ENCODE results near the gene BMPR2. TPM values are rescaled to one million over a fixed set of nuclear protein-coding genes. Genes with fewer than 3 reads are reported as not detected.
"Not testable (repeated sequence)": the region's sequence is repeated elsewhere in the genome, so short reads cannot be mapped to it uniquely, and the experiment has no call there.

The BMPR2 gene
- total RNA-seq, 4 donors from 2014 or later, result 30.4 to 50.2 (median 36.5) TPM

GRCh38 chr2:202548240-202548639 is 172.1 kb downstream of the BMPR2 start:
- intact Hi-C loops (cut with DNase I; ENCODE audit: low total_unique reads), result no loop called here
- no peak overlapping the region for H3K4me3 ChIP-seq (ENCODE audit: low read depth, poor library complexity, severe bottlenecking)
- DNase-seq (ENCODE audit: low spot score in 2 of 2), result no peak
- 97 to 99% methylated on average over 2 of the region's 2 CpGs for WGBS, 2 donors
- TF ChIP-seq POLR2A (IDR thresholded peaks at IDR 0.05), result no peak
- no peak for TF ChIP-seq CTCF (IDR thresholded peaks at IDR 0.05)

- H3K4me3 ChIP-seq (ENCODE audit: low read depth, poor library complexity, severe bottlenecking); intact Hi-C loops (cut with DNase I; ENCODE audit: low total_unique reads); DNase-seq (ENCODE audit: low spot score in 2 of 2): not testable (repeated sequence)
- 91 to 96% methylated on average over 10 of the region's 10 CpGs for WGBS, 2 donors
Measured at GRCh38 chr2:202551000-202551399, 174.9 kb downstream of the BMPR2 start.

- no peak for TF ChIP-seq POLR2A (IDR thresholded peaks at IDR 0.05)
- no peak for TF ChIP-seq CTCF (IDR thresholded peaks at IDR 0.05)
- no peak overlapping the region for H3K4me3 ChIP-seq (ENCODE audit: low read depth, poor library complexity, severe bottlenecking)
- 83 to 85% methylated on average over 4 of the region's 4 CpGs for WGBS, 2 donors
- DNase-seq (ENCODE audit: low spot score in 2 of 2), result no peak
- intact Hi-C loops (cut with DNase I; ENCODE audit: low total_unique reads), result no loop called here
Measured at GRCh38 chr2:202555356-202555755, 179.2 kb downstream of the BMPR2 start.

- intact Hi-C loops (cut with DNase I; ENCODE audit: low total_unique reads), result no loop called here
- H3K4me3 ChIP-seq (ENCODE audit: low read depth, poor library complexity, severe bottlenecking), result no peak overlapping the region
- TF ChIP-seq POLR2A (IDR thresholded peaks at IDR 0.05) (no peak), CTCF (IDR thresholded peaks at IDR 0.05) (no peak)
- DNase-seq (ENCODE audit: low spot score in 2 of 2), result no peak
- WGBS, 2 donors, result 58 to 68% methylated on average over 1 of the region's 1 CpG
Measured at GRCh38 chr2:202560200-202560599, 184.1 kb downstream of the BMPR2 start.

GRCh38 chr2:202564226-202564625 is 188.1 kb downstream of the BMPR2 start:
- no peak for DNase-seq (ENCODE audit: low spot score in 2 of 2)
- intact Hi-C loops (cut with DNase I; ENCODE audit: low total_unique reads), result no loop called here
- H3K4me3 ChIP-seq (ENCODE audit: low read depth, poor library complexity, severe bottlenecking), result no peak overlapping the region
- no peak for TF ChIP-seq CTCF (IDR thresholded peaks at IDR 0.05)
- TF ChIP-seq POLR2A (IDR thresholded peaks at IDR 0.05), result no peak
- 41 to 43% methylated on average over 1 of the region's 1 CpG for WGBS, 2 donors

GRCh38 chr2:202566286-202566685 is 190.2 kb downstream of the BMPR2 start:
- intact Hi-C loops (cut with DNase I; ENCODE audit: low total_unique reads), result no loop called here
- no peak overlapping the region for H3K4me3 ChIP-seq (ENCODE audit: low read depth, poor library complexity, severe bottlenecking)
- WGBS, 2 donors, result 43 to 44% methylated on average over 2 of the region's 2 CpGs
- DNase-seq (ENCODE audit: low spot score in 2 of 2), result no peak
- no peak for TF ChIP-seq CTCF (IDR thresholded peaks at IDR 0.05)
- TF ChIP-seq POLR2A (IDR thresholded peaks at IDR 0.05), result no peak

Measured in lower leg skin (tissue), 4 donors.